Fibroblast of pulmonary artery (primary cell): ENCODE data around the gene YTHDF1.

Experiments
- DNase-seq: peaks from one replicate; pipeline ENCODE4 v3.0.0-alpha.2; 2010; ENCODE audit warnings: low read depth
- H3K4me3 ChIP-seq: replicated peaks from 2 replicates; pipeline ENCODE4 v1.5.1; 2011; ENCODE audit warnings: low read depth, mild to moderate bottlenecking, control low read depth, low read length, moderate library complexity
- CTCF ChIP-seq: IDR thresholded peaks from 2 replicates; pipeline ENCODE4 v1.5.1; 2011; ENCODE audit warnings: mild to moderate bottlenecking, control low read depth, low read length, inconsistent platforms; ENCODE audit errors: missing control alignments

YTHDF1 gene

DNA sequence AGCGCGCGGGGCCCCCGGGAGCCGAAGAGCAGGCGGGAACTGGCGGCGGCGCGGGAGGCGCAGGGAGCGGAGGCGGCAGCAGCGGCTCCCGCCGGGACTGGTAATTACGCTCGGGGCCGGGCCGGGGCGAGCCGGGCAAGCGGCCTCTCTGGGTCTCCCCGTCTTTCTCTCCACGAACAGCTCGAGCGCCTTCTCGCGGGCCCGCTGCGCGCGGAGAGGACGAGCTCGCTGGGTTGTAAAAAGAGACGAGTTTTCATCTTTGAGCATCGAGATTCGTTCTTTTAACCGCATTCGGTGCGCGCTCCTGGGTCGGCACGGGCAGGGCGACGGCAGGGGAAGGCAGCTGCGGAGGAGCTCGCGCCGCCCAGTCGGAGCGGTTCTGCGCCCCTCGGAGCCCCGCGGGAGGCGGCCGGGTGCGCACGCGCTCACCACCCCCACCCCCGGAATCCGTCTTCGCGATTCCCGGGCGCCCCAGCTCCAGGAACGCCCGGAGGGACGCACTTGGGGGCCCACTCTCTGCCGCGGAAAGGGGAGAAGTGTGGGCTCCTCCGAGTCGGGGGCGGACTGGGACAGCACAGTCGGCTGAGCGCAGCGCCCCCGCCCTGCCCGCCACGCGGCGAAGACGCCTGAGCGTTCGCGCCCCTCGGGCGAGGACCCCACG, 38.0 kb downstream of the YTHDF1 start:
- no peak overlapping the region for H3K4me3 ChIP-seq
- no peak for TF ChIP-seq CTCF
- DNase-seq, result no peak

GRCh38 chr20:63177134-63177784, 38.7 kb downstream of the YTHDF1 start:
- no peak for TF ChIP-seq CTCF
- H3K4me3 ChIP-seq, result no peak overlapping the region
- no peak for DNase-seq

DNA sequence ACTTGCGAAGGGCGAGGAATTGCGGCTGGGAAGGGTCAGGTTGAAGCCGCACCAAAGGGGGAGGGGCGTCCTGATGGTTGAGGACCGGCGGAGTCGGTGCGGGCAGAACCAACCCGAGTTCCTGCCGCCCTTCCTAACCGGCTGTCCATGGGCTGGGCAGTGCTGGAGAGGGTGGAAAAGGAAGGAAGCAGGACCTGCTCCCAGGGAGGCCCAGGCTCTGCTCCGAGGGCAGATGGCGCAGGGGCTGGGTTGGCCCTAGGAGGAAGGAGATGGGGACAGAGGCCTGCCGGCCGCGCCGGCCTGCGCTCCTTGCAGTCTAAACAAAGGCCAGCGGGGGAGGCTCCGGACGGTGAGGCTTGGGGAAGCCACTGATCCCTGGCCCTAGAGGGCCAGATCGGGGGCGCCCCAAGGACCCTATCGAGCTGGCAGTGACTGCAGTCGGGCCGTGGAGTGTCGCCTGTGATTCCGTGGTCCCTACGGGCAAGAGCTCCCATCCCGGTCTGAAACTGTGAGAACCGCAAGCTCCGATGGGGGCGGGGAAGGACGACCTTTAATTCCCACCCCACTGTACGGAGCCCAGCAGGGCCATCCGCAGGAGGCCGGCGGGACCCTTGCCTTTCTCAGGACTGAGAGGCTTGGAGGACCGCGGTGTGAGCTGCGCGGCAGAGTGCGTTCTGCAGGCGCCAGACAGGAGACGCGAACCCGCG, 39.4 kb downstream of the YTHDF1 start:
- DNase-seq, result no peak
- TF ChIP-seq CTCF, result no peak
- H3K4me3 ChIP-seq, result no peak overlapping the region

DNA sequence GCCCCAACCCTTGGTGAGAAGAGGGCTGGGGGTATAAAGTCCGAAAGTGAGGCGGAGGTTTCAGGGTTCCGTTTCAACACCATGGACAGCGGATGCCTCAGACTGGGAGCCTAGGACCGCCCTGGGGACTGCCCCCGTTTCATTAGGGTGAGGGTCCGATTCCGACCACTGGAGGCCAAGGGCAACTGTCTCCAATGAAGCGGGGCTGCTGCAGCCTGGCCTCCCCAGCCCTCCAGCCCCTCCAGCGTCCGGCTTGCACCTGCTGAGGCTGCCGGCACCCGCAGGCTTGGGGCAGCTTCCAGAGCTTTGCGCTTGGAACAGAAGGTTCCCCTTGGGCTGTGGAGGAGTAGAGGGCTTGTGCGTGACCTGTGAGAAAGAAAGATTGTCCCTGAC, 39.9 kb downstream of the YTHDF1 start:
- H3K4me3 ChIP-seq, result no peak overlapping the region
- no peak for TF ChIP-seq CTCF
- DNase-seq, result no peak

DNA sequence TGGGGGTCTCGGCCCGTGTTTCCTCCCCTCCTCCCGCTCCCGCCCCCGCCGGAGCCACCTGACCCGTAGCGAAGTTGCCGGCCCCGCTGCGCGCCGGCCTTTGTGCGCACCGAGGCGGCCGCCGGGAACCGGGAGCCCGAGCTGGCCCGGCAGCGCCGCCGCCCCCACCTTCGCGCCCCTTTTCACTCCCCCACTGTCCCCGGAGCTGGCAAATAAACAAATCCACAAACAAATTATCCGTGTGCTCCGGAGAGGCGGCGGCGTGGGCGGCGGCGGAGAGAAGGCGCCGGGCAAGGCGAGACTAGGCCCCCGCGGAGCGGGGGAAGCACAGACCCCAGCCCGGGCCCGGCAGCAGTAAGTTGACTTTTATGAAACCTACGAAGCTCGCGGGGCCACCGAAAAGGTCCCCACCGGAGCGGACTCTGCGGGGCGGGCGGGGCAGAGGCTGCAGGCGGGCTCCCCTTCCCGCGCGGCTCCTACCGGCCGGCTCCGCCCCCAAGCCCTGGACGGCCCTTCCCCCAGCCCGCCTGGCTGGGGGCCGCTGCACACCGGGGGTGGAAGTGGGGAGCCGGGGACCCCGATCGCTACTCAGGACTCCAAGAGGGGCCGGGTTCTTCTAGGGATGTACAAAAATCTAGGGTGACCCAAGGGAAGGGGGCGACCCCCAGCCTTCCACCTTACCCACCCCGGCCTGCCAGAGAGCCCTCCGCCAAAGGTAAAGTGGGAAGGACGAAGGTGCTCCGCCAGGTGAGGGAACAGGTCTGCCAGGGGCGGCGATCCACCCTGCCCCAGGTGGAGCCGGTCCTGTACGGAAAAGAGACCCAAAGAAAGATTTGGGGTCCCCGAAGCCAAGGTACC, 40.7 kb downstream of the YTHDF1 start:
- DNase-seq, result no peak
- TF ChIP-seq CTCF, result no peak
- H3K4me3 ChIP-seq, result no peak overlapping the region

- no peak for TF ChIP-seq CTCF
- no peak for DNase-seq
- H3K4me3 ChIP-seq, result no peak overlapping the region
Observed at GRCh38 chr20:63174309-63175037, 41.5 kb downstream of the YTHDF1 start.
